Measurements from ENCODE around the gene NR2F6.

Gene NR2F6

GRCh38 chr19:17226002-17226933, 19.5 kb downstream of the NR2F6 start, which contains the start of gene OCEL1:
OCEL1 (plus strand) TSS chr19:17226226; CDS start chr19:17226248, 22 bp downstream.
- H3K27me3 ChIP-seq (ENCODE audit: insufficient read depth, insufficient read length): peaks cover 2% of the 10 kb centered on the region
- peaks cover 22% of the 10 kb centered on the region for H3K36me3 ChIP-seq (ENCODE audit: insufficient read depth, insufficient read length, low read length)
- no peak for TF ChIP-seq SUZ12 (IDR thresholded peaks at IDR 0.05; ENCODE audit: extremely low read depth, insufficient read depth, insufficient read length)
- TF ChIP-seq ZNF274 (IDR thresholded peaks at IDR 0.05; ENCODE audit: low read depth, low read length): no peak
- TF ChIP-seq YY1 (IDR thresholded peaks at IDR 0.05; ENCODE audit: insufficient read depth, insufficient read length): no peak
- DNase-seq (ENCODE audit: low read depth, low spot score): peak; percentile 97
- no peaks in the 10 kb centered on the region for H3K9me3 ChIP-seq (ENCODE audit: insufficient read depth, low read length)
- peak within 1 kb of the TSS; percentile 87 for H3K9ac ChIP-seq (ENCODE audit: insufficient read length, low read depth)
- H3K4me3 ChIP-seq (ENCODE audit: insufficient read length, low read depth): peak within 1 kb of the TSS; percentile 79
- H3K4me1 ChIP-seq (ENCODE audit: insufficient read depth, insufficient read length): peaks cover 10% of the 10 kb centered on the region

- no peak overlapping the region for H3K9ac ChIP-seq (ENCODE audit: insufficient read length, low read depth)
- H3K4me3 ChIP-seq (ENCODE audit: insufficient read length, low read depth): no peak overlapping the region
- peaks cover 2% of the 10 kb centered on the region for H3K27me3 ChIP-seq (ENCODE audit: insufficient read depth, insufficient read length)
- TF ChIP-seq SUZ12 (IDR thresholded peaks at IDR 0.05; ENCODE audit: extremely low read depth, insufficient read depth, insufficient read length): no peak
- TF ChIP-seq ZNF274 (IDR thresholded peaks at IDR 0.05; ENCODE audit: low read depth, low read length): no peak
- TF ChIP-seq YY1 (IDR thresholded peaks at IDR 0.05; ENCODE audit: insufficient read depth, insufficient read length): no peak
- H3K36me3 ChIP-seq (ENCODE audit: insufficient read depth, insufficient read length, low read length): peaks cover 16% of the 10 kb centered on the region
- no peak for DNase-seq (ENCODE audit: low read depth, low spot score)
- no peaks in the 10 kb centered on the region for H3K9me3 ChIP-seq (ENCODE audit: insufficient read depth, low read length)
- peaks cover 15% of the 10 kb centered on the region for H3K4me1 ChIP-seq (ENCODE audit: insufficient read depth, insufficient read length)
These were observed 20.7 kb downstream of the NR2F6 start for GRCh38 chr19:17225053-17225452.

GRCh38 chr19:17220207-17220758, 25.4 kb downstream of the NR2F6 start:
- DNase-seq (ENCODE audit: low read depth, low spot score): no peak
- Histone ChIP-seq H3K27me3 (ENCODE audit: insufficient read depth, insufficient read length) (peaks cover 2% of the 10 kb centered on the region), H3K9ac (ENCODE audit: insufficient read length, low read depth) (peak overlapping the region; percentile 63)

GRCh38 chr19:17219286-17219685, 26.4 kb downstream of the NR2F6 start:
- no peaks in the 10 kb centered on the region for H3K9me3 ChIP-seq (ENCODE audit: insufficient read depth, low read length)
- H3K4me1 ChIP-seq (ENCODE audit: insufficient read depth, insufficient read length): peaks cover 11% of the 10 kb centered on the region
- no peak overlapping the region for H3K9ac ChIP-seq (ENCODE audit: insufficient read length, low read depth)
- no peak for TF ChIP-seq SUZ12 (IDR thresholded peaks at IDR 0.05; ENCODE audit: extremely low read depth, insufficient read depth, insufficient read length)
- TF ChIP-seq YY1 (IDR thresholded peaks at IDR 0.05; ENCODE audit: insufficient read depth, insufficient read length): no peak
- TF ChIP-seq ZNF274 (IDR thresholded peaks at IDR 0.05; ENCODE audit: low read depth, low read length): no peak
- H3K4me3 ChIP-seq (ENCODE audit: insufficient read length, low read depth): no peak overlapping the region
- no peak for DNase-seq (ENCODE audit: low read depth, low spot score)
- peaks cover 35% of the 10 kb centered on the region for H3K36me3 ChIP-seq (ENCODE audit: insufficient read depth, insufficient read length, low read length)
- H3K27me3 ChIP-seq (ENCODE audit: insufficient read depth, insufficient read length): no peaks in the 10 kb centered on the region

More at GRCh38 chr19:17220207-17220758, 25.4 kb downstream of the NR2F6 start:
- peaks cover 11% of the 10 kb centered on the region for H3K4me1 ChIP-seq (ENCODE audit: insufficient read depth, insufficient read length)
- H3K9me3 ChIP-seq (ENCODE audit: insufficient read depth, low read length): no peaks in the 10 kb centered on the region
- no peak for TF ChIP-seq SUZ12 (IDR thresholded peaks at IDR 0.05; ENCODE audit: extremely low read depth, insufficient read depth, insufficient read length)
- no peak for TF ChIP-seq YY1 (IDR thresholded peaks at IDR 0.05; ENCODE audit: insufficient read depth, insufficient read length)
- no peak for TF ChIP-seq ZNF274 (IDR thresholded peaks at IDR 0.05; ENCODE audit: low read depth, low read length)
- H3K36me3 ChIP-seq (ENCODE audit: insufficient read depth, insufficient read length, low read length): peaks cover 35% of the 10 kb centered on the region
- no peak overlapping the region for H3K4me3 ChIP-seq (ENCODE audit: insufficient read length, low read depth)

- peak overlapping the region; percentile 15 for H3K9ac ChIP-seq (ENCODE audit: insufficient read length, low read depth)
These were observed 29.6 kb downstream of the NR2F6 start for GRCh38 chr19:17216058-17216670.

GRCh38 chr19:17215127-17215971, 30.4 kb downstream of the NR2F6 start, which contains the start of gene USE1:
USE1 (plus strand) TSS chr19:17215357; CDS start chr19:17215406, 49 bp downstream.
- Histone ChIP-seq H3K4me1 (ENCODE audit: insufficient read depth, insufficient read length) (peaks cover 7% of the 10 kb centered on the region), H3K27me3 (ENCODE audit: insufficient read depth, insufficient read length) (no peaks in the 10 kb centered on the region), H3K9me3 (ENCODE audit: insufficient read depth, low read length) (no peaks in the 10 kb centered on the region), H3K4me3 (ENCODE audit: insufficient read length, low read depth) (peak within 1 kb of the TSS; percentile 73), H3K9ac (ENCODE audit: insufficient read length, low read depth) (peak within 1 kb of the TSS; percentile 95), H3K36me3 (ENCODE audit: insufficient read depth, insufficient read length, low read length) (peaks cover 64% of the 10 kb centered on the region)
- TF ChIP-seq ZNF274 (IDR thresholded peaks at IDR 0.05; ENCODE audit: low read depth, low read length): no peak
- TF ChIP-seq YY1 (IDR thresholded peaks at IDR 0.05; ENCODE audit: insufficient read depth, insufficient read length): peak; percentile 95
- TF ChIP-seq SUZ12 (IDR thresholded peaks at IDR 0.05; ENCODE audit: extremely low read depth, insufficient read depth, insufficient read length): no peak
- peak; percentile 89 for DNase-seq (ENCODE audit: low read depth, low spot score)

More at GRCh38 chr19:17216058-17216670, 29.6 kb downstream of the NR2F6 start:
- Histone ChIP-seq H3K36me3 (ENCODE audit: insufficient read depth, insufficient read length, low read length) (peaks cover 61% of the 10 kb centered on the region), H3K4me1 (ENCODE audit: insufficient read depth, insufficient read length) (peaks cover 11% of the 10 kb centered on the region), H3K27me3 (ENCODE audit: insufficient read depth, insufficient read length) (no peaks in the 10 kb centered on the region), H3K4me3 (ENCODE audit: insufficient read length, low read depth) (peak overlapping the region; percentile 58), H3K9me3 (ENCODE audit: insufficient read depth, low read length) (no peaks in the 10 kb centered on the region)
- no peak for DNase-seq (ENCODE audit: low read depth, low spot score)
- TF ChIP-seq ZNF274 (IDR thresholded peaks at IDR 0.05; ENCODE audit: low read depth, low read length): no peak
- TF ChIP-seq SUZ12 (IDR thresholded peaks at IDR 0.05; ENCODE audit: extremely low read depth, insufficient read depth, insufficient read length): no peak
- TF ChIP-seq YY1 (IDR thresholded peaks at IDR 0.05; ENCODE audit: insufficient read depth, insufficient read length): no peak

Measured in NT2/D1 (cell line).